GM13976 (cell line): Measurements from ENCODE around the gene DPF3.
A peak's percentile ranks its signal among the peaks of the same experiment; 100 is the strongest.

Experiments
- DNase-seq: peaks from one replicate; pipeline ENCODE4 v3.0.0; 2012; ENCODE audit warnings: low spot score
- in situ Hi-C: fragments of 300-500 bp; cut with MboI; formaldehyde crosslinking; loops from one replicate; pipeline ENCODE4 v1.12.0; 2022; ENCODE audit warnings: low sequenced_read_pairs, mixed read lengths, inconsistent platforms; ENCODE audit not compliant: unreplicated experiment
- TF ChIP-seq, protein P1 (sequence below): IDR thresholded peaks from 2 replicates; pipeline ENCODE4 v1.5.1; 2012; ENCODE audit warnings: borderline replicate concordance, mild to moderate bottlenecking; ENCODE audit not compliant: insufficient read depth; ENCODE audit errors: extremely low read depth, missing control alignments, control extremely low read depth

The DPF3 gene

DNA sequence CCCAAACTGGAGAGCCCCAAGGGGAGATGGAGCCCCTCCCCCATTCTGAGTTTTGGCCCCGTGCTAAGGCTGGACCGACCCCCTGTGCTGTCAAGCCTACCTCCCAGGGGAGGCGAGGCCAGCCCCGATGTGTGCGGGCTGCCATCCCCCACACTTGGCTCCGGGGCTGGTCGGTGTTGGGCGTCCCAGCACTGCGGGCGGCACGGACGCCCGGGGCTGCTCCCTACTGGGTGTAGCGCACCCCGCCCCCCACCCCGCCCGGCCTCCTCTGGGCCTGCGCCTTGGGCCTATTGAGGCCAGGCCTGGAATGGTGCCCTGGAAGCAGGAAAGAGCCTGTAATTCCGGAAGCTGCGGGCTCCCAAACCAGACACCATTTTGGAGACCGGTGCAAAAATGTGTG, 35.0 kb upstream of the DPF3 start:
- TF ChIP-seq, protein P1, sequence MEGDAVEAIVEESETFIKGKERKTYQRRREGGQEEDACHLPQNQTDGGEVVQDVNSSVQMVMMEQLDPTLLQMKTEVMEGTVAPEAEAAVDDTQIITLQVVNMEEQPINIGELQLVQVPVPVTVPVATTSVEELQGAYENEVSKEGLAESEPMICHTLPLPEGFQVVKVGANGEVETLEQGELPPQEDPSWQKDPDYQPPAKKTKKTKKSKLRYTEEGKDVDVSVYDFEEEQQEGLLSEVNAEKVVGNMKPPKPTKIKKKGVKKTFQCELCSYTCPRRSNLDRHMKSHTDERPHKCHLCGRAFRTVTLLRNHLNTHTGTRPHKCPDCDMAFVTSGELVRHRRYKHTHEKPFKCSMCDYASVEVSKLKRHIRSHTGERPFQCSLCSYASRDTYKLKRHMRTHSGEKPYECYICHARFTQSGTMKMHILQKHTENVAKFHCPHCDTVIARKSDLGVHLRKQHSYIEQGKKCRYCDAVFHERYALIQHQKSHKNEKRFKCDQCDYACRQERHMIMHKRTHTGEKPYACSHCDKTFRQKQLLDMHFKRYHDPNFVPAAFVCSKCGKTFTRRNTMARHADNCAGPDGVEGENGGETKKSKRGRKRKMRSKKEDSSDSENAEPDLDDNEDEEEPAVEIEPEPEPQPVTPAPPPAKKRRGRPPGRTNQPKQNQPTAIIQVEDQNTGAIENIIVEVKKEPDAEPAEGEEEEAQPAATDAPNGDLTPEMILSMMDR: no peak
- DNase-seq: no peak
- in situ Hi-C loops: no loop called here

DNA sequence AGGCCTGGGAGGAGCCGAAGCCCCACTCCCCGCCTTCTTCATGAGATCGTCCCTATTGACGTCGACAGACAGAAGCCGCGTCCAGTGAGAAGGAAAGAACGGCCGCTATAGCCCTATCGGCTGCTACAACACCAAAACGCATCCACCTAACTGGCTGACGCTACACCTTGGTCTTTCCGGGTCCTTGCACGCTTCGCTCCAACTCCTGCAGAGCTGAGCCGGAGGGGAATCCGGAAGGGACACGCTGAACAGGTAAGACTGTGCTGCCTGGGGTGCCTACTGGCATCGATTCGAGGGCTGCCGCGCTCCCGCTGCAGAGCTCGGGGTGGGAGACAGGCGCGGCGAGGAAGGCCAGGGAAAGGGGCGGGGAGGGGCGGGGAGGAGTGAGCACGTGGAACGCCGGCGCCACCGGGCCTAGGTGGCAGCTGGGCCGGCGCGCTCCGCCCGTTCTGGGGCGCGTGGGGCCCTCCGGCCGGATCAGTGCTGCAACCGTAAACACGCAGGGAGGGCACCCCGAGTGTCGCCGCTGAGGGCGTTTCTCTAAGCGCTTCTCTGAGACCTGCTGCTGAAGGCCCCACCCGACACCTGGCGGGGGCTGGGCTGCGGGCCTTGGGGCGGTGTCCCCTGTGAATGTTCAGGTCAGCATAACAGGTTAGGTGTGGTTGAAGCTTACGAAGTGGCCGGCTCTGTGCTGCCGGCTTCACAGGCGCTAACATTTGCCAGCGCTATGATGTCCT, 32.6 kb upstream of the DPF3 start, which contains the start of gene DCAF4:
Gene DCAF4 (plus strand): TSS at position 173 of the 737 bp plus-strand sequence. CDS start 11,515 bp downstream, outside the sequence.
- TF ChIP-seq, protein P1: no peak
- DNase-seq: peak; percentile 99
- in situ Hi-C loops: no loop called here

GRCh38 chr14:72925815-72926291, 32.0 kb upstream of the DPF3 start:
- in situ Hi-C loops: no loop called here
- DNase-seq: no peak

GRCh38 chr14:72925171-72925759, 31.4 kb upstream of the DPF3 start:
- TF ChIP-seq, protein P1: no peak
- in situ Hi-C loops: no loop called here
- DNase-seq: no peak

More at GRCh38 chr14:72925815-72926291, 32.0 kb upstream of the DPF3 start:
- TF ChIP-seq, protein P1: no peak

- in situ Hi-C loops: no loop called here
- DNase-seq: no peak
- TF ChIP-seq, protein P1: no peak
Observed at GRCh38 chr14:72924337-72924736, 30.4 kb upstream of the DPF3 start.

GRCh38 chr14:72921396-72921795, 27.5 kb upstream of the DPF3 start:
- TF ChIP-seq, protein P1: no peak
- in situ Hi-C loops: no loop called here
- DNase-seq: no peak
